HG03103 (cell line): ENCODE data around the gene OASL.
A peak's percentile ranks its signal among the peaks of the same experiment; 100 is the strongest.
"Not testable (repeated sequence)": the region's sequence is repeated elsewhere in the genome, so short reads cannot be mapped to it uniquely, and the experiment has no call there.

ENCODE experiments used
- ATAC-seq: cut with Tn5 transposase; IDR thresholded peaks from one replicate; pipeline ENCODE4 v1.9.1; 2021; ENCODE audit warnings: low read depth; ENCODE audit not compliant: unreplicated experiment

The OASL gene, protein sequence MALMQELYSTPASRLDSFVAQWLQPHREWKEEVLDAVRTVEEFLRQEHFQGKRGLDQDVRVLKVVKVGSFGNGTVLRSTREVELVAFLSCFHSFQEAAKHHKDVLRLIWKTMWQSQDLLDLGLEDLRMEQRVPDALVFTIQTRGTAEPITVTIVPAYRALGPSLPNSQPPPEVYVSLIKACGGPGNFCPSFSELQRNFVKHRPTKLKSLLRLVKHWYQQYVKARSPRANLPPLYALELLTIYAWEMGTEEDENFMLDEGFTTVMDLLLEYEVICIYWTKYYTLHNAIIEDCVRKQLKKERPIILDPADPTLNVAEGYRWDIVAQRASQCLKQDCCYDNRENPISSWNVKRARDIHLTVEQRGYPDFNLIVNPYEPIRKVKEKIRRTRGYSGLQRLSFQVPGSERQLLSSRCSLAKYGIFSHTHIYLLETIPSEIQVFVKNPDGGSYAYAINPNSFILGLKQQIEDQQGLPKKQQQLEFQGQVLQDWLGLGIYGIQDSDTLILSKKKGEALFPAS

DNA sequence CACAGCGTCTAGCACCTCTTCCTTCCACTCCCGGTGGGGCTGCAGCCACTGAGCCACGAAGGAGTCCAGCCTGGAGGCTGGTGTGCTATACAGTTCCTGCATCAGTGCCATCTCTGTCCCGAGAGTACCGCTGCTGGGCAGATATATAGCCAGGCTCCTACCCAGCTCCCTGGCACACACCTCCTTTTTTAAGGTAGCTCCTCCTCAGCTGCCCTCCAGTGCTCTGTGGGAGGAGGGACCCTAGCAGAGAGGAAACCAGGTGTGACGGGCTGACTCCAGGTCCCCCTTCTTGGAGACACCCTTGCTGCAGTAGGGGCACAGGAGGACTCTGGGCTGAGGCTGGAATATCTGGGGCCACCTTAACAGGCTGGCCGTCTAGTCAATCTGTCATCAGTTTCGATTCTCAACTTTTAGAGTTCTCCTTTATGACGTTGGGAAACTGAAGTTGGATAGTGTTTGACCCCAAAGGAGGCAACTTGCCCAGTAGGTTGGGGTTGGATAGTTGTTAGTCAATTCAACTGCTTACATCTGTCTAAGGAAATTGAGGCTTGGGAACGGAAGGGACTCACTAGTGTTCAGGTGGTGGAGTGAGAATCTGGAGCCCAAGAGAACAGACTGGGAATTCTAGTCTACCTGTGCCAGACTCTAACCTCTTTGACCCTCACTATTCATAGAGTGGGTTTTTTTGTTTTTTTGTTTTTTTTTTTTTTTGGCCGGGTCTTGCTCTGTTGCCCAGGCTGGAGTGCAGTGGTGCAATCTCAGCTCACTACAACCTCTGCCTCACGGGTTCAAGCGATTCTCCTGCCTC is at the start of gene OASL:
Gene OASL, minus strand, starts transcription at position 386 of the 808 bp plus-strand sequence. Its CDS starts 275 bp downstream, at position 111.
- peak; percentile 45 for ATAC-seq

DNA sequence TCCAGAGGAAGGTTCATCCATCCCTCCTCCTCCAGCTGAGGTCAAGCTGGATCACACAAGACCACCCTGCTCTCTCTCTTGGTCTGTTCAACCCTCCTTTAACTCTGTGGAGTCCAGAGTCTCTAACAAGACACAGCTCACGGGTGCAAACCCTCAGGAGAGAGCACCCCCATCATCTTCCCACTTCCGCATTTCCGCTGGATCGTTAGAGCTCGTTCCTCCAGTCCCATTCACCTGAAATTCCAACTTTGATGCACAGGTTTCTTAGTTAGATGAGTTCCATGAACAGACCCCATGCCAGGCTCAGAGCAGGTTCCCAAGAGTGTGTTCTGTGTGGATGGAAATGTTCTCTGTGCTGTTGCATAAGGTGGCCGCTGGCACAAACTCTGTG is 49.1 kb upstream of the OASL start:
- ATAC-seq = no peak

DNA sequence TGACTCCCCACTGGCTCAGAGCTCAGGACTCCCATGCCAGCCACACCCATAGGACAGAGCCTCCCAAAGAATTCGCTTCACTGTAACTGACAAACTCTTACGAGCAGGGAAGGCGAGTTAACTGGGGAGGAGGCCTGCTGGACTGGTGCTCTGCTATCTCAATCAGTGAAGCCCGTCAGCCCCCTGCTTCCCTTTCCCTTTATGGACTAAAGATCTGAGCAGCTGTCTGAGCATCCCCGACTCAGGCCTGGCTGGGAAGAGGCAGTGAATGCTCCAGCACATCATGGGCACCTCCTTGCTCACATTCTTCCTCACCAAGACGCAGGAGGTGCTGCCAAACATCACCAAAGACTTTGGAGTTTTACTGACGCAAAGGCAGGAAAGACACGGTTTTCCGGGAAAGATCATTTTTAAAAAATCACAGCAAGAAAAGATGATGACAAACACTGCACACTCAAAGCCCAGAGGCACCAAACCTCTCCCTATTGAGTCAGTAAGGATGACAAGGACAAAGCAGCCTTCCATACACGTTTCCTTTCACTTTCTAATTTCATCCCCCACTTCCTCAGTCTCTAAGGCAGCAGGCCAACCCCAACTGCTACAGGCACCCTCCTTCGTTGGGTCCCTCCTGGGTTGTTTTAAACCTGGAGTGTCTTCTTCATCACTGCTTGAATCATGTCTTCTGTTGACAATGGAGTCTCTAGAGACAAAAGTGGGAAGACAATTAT is 48.6 kb upstream of the OASL start:
- no peak for ATAC-seq

DNA sequence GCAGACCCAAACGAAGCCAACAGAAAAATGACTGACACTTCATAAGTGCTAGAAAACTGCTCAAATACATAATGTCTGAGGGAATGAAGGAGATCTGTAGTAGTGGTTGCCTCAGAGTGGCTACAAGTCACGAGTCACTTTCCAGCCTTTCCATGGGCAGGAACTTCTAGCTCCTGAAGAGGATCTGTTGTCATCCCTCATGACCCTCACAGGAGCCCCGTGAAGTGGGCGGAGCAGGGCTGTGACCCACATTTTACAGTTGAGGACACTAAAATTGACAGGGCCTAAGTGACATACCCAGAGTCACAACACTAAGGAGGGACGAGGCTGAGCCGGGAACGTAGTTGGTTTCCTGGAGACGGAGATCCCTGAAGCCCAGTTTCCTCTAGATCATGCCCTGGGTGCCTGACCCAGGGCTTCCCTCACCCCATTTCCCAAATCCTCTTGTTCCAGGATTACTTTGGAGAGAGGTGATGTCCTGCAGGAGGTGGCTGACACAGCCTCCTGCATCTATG is 47.8 kb upstream of the OASL start:
- ATAC-seq = no peak

DNA sequence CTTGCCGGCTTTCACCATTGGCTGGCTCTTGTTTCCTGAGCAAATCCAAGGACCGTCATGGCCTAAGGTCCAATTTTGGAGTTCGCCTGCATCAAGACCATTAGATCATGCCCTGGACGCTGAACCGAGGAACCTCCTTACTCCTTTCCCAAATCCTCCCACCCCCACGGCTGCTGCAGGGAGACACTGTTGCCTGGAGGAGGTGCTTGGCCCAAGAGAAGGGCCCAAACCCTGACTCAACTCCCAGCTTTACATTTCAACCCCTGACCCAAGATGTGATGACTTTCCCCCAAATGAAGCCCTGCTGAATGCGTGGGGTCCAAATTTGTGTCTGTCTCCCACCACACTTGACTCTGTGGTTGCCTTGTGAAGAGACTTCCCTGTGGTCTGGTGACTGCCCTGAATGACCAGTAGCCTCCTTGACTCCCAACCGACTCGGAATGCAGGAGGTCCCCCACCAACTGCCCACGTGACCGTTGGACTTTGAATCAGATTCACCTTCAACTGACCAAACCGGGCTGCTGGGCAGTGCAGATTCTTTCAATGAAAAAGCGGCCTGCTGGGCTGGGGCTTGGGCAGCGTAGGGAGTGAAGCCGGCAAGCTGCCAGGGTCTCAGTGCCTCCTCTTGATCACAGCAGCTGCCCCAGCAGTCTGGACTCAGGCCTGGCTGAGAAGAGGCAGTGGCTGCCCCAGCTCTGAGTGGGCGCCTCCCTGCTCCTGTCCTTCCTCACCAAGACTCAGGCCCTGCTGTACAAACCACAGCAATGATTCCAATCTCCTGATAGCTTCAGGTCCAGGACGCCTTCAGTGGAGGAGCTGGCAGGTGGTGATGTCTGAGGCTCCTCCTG is 46.7 kb upstream of the OASL start:
- ATAC-seq = no peak

DNA sequence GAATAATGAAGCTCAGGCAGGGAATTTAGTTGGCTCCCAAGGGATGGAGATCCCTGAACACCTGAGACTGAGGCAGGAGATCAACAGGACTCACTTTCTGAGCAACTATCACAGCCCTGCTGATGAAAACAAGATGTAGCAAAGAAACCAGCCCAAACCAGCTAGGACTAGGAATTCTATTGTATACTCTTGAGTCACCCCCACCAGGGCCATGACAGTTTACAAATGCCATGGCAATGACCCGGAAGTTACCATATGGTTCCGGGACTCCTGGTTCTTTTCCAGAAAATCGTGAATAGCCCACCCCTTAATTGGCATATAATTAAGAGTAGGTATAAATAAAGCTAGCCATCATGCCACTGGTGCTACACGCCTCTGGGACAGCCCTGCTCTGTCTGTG is 46.0 kb upstream of the OASL start:
- ATAC-seq = no peak

DNA sequence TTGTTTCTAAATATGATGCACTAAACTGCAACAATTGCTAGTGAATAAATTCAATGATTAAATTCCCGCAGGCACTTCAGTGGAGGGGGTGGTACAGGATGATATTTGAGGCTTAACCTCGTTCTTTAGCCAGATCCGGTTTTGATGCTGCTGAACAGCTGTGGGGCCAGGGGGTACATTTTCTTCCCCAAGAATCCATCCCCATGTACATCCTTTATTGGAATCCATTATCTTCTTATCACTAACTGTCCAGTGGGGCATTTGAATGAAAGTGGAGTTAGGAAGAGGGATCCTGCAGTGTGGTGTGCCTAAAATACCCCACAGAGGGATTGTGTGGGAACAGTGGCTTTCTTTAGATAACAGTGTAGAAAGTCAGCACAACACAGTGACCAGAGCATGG is 45.2 kb upstream of the OASL start:
- no peak for ATAC-seq

DNA sequence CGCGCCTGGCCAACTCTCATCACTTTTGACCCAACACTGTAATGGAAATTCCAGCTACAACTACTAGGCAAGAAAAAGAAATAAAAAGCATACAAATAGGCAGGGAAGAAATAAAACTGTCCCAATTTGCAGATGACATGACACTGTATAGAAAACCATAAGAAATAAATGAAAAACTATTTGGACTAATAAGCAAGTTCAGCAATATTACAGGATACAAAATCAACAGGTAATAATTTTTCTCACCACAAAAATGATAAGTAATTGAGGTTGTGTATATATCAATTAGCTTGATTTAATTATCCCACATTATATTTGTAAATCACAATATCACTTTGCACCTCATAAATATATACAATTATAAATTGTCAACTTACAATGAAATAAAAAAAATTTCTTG is 41.9 kb upstream of the OASL start:
- no peak for ATAC-seq

DNA sequence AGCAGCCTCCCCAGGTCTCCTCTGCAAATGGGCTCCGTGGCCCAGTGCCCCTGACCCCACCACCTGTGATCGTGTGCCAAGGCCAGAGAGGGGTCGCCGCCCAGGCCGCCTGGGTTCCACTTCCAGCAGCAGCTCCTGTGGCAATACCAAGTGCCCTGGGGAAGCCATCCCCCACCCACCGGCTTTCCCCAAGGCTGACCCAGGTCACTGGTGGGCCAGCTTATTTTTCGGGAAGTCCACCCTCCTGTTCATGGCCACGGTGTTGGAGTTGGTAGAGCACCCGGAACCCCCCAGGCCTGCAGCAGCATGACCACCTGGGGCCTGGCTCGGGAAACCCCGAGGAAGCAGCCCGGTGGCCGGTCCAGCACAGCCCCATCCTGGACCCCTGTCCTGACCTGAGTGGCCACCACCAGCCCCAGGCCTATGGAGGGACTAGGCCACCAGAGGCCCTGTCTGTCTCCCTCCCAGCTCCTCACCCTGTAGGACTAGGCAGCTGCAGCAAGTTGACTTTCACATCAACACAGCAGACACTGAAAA is 40.8 kb upstream of the OASL start:
- ATAC-seq = no peak

DNA sequence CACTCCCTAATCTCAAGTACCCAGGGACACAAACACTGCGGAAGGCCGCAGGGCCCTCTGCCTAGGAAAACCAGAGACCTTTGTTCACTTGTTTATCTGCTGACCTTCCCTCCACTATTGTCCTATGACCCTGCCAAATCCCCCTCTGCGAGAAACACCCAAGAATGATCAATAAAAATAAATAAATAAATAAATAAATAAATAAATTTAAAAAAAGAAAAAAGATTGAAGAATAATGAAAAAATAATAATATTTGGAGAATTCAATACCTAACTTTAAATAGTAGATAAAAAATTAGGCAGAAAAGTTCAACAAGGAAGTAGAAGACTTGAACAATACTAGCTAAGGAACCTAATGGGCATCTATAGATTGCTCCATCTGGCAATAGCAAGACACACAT is 38.4 kb upstream of the OASL start:
- not testable (repeated sequence) for ATAC-seq

DNA sequence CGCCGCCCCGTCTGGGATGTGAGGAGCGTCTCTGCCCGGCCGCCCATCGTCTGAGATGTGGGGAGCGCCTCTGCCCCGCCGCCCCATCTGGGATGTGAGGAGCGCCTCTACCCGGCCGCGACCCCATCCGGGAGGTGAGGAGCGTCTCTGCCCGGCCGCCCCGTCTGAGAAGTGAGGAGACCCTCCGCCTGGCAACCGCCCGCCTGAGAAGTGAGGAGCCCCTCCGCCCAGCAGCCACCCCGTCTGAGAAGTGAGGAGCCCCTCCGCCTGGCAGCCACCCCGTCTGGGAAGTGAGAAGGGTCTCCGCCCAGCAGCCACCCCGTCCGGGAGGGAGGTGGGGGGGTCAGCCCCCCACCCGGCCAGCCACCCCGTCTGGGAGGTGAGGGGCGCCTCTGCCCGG is 36.9 kb upstream of the OASL start:
- ATAC-seq = not testable (repeated sequence)

DNA sequence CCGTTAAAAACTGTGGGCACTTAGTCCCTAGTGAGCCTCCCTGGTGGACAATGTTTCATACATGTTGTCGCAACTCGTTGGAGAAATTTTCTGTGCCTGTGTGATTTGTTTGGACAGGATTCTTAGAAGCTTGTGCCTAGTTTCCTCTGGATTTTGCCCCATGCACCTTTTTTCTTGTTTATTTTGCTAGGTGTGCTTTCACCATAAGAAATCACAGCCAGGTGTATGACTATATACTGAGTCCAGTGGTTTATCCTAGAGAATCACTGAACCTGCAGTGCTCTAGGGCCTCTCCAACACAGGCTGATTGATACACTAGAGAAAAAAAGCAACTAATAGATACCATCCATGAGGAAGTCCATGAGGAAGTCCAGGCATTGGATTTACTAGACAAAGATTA is 33.1 kb upstream of the OASL start:
- no peak for ATAC-seq

DNA sequence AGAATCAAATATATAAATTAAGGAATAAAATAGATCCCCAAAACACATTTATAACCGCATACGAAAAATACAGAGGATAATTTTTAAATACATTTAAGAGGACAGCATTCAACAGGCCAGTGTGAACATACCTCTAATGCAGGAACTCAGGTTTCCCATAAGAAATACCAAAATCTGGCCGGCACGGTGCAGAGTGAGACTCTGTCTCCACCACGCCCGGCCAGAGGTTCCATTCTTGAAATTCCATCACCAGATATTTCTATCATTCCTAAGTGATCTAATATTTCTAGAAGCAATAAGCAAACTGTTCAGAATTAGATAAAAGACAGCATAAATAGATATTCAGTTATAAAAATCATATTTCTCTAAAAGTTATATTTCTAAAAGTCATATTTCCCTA is 30.2 kb upstream of the OASL start:
- ATAC-seq = no peak

DNA sequence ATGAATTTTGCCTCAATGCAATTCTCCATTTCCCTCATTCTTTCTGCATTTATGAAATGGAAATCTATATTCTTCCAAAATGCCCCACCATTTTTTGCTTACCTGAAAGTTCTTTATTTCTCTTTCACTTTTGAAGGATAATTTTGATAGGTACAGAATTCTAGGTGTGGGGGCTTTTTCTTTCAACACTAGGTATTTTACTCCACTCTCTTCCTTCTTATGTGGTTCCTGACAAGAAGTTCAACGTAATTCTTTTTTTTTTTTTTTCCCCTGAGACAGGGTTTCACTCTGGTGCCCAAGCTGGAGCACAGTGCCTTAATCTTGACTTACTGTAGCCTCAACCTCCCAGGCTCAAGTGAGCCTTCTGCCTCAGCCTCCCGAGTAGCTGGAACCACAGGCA is 26.3 kb upstream of the OASL start:
- ATAC-seq = no peak

DNA sequence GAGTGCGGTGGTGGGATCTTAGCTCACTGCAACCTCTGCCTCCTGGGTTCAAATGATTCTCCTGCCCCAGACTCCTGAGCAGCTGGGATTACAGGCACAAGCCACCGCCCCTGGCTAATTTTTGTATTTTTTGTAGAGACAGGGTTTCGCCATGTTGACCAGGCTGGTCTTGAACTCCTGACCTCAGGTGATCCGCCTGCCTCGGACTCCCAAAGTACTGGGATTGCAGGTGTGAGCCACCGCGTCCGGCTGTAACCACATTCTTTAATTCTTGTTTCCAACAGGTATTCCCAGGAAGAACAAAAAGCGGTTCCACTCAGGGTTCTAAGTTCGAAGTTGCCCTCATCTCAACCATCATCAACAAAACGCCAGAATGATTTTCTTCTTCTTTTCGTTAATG is 25.5 kb upstream of the OASL start:
- ATAC-seq = not testable (repeated sequence)

DNA sequence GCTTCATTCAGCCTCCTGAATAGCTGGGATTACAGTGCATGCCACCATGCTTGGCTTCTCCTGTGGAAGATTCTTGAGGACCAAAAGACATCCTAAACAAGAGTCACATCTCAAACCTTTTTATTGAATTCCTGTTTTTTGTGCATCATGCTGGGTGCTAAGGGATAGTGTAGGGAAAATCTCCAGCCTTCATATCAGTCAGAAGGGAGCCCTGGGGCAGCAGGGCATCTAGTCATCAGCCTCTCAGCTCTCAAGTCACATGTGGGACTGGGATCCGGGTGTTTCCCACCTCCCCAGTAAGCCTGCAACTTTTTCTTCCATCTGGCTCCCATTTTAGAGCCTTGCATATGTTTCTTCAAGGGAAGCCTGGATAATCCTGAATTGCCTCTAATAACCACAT is 25.1 kb upstream of the OASL start:
- no peak for ATAC-seq

DNA sequence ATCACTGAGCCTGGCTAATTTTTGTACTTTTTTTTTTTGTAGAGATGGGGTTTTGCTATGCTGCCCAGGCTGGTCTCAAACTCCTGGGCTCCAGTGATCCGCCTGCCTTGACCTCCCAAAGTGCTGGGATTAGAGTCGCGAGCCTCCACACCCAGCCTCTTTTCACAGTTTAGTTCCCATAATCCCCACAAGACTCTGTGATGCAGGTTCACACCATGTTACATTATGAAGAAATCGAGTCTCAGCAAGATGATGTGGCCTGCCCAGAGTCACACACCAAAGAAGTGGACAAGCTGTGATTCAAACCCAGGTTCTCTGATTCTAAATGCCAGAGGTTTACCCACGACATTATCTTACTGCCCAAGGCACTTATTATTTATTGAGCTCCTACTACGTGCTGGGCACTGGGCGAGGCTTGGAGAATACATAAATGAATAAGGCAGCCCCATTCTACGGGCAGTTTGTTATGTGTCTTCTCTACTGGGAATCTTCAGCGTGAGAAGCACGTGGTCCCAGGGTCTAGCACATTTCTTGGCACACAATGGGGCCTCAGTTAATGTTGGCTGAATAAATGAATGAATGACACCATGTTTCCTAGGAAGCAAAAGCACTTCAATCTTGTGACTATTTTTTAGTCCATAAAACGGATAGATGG is 23.5 kb upstream of the OASL start:
- ATAC-seq = no peak

DNA sequence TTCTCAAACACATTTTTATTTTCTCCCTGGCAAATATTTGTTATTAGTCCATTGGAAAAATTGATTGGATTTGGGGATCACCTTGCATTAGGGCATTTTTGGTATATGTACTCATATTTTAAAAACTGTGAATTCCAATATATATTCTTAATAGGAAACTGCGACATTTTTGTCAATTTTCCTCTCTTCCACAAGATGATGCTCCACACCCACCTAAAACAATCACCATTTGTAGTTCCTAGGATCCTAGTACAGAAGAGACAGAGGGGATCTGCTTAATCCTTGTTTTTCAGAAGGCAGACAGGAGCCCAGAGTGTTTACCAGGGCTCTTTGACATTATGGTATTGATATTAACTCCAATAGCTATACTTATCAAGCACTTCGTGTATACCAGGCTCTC is 22.8 kb upstream of the OASL start:
- no peak for ATAC-seq
